Natural killer cell (primary cell): ENCODE results near the gene KAT14. TPM values are rescaled to one million over a fixed set of nuclear protein-coding genes. Genes with fewer than 3 reads are reported as not detected.
"Not testable (repeated sequence)": the region's sequence is repeated elsewhere in the genome, so short reads cannot be mapped to it uniquely, and the experiment has no call there.

Source experiments
- ATAC-seq, 3 donors: fragments of 150-1000 bp in 2 of 3; fragments of 200-7000 bp in 1 of 3; cut with Tn5 transposase; 1 replicate in 1 of 3; 2 replicates in 2 of 3; pipeline ENCODE4 v1.10.0; 2021; ENCODE audit warnings: mild to moderate bottlenecking in 2 of 3, moderate library complexity in 2 of 3
- DNase-seq, 2 donors: peaks; one replicate each; pipeline versions ENCODE4 v3.0.0 to v3.0.0-alpha.2; 2013 to 2021; ENCODE audit warnings: mixed read lengths in 1 of 2
- H3K27ac ChIP-seq: one replicate; pipeline ENCODE4 v1.5.1; 2013; ENCODE audit warnings: mild to moderate bottlenecking, low read length
- H3K27me3 ChIP-seq: one replicate; pipeline ENCODE4 v1.6.1; 2013; ENCODE audit warnings: low read length; ENCODE audit not compliant: control insufficient read depth, insufficient read depth
- H3K36me3 ChIP-seq: one replicate; pipeline ENCODE4 v1.6.1; 2013; ENCODE audit warnings: low read length; ENCODE audit not compliant: control insufficient read depth, insufficient read depth
- H3K4me1 ChIP-seq: one replicate; pipeline ENCODE4 v1.6.1; 2013; ENCODE audit warnings: low read length; ENCODE audit not compliant: control insufficient read depth, insufficient read depth
- H3K4me3 ChIP-seq: one replicate; pipeline ENCODE4 v1.5.1; 2013; ENCODE audit warnings: low read length
- H3K9me3 ChIP-seq: one replicate; pipeline ENCODE4 v1.6.1; 2013; ENCODE audit warnings: low read length; ENCODE audit not compliant: control insufficient read depth, insufficient read depth
- H3K27ac Mint-ChIP-seq, 2 donors: one replicate each; pipeline ENCODE4 v1.8.0; 2022; ENCODE audit warnings: mild to moderate bottlenecking in 2 of 2, mixed read lengths in 2 of 2, moderate library complexity in 1 of 2
- H3K27me3 Mint-ChIP-seq, 2 donors: one replicate each; pipeline ENCODE4 v1.8.0; 2022; ENCODE audit warnings: low read depth in 2 of 2, mixed read lengths in 2 of 2
- H3K36me3 Mint-ChIP-seq: one replicate; pipeline ENCODE4 v1.8.0; 2022; ENCODE audit warnings: mixed read lengths
- H3K4me1 Mint-ChIP-seq, 2 donors: one replicate each; pipeline ENCODE4 v1.8.0; 2022; ENCODE audit warnings: mixed read lengths in 2 of 2
- H3K4me3 Mint-ChIP-seq: one replicate; pipeline ENCODE4 v1.8.0; 2022; ENCODE audit warnings: mild to moderate bottlenecking, moderate library complexity, mixed read lengths
- H3K9me3 Mint-ChIP-seq, 2 donors: one replicate each; pipeline ENCODE4 v1.8.0; 2022; ENCODE audit warnings: mixed read lengths in 2 of 2
- CTCF ChIP-seq: fragments of 200-600 bp; IDR thresholded peaks from one replicate; pipeline ENCODE4 v1.8.0; 2022; ENCODE audit warnings: antibody characterized with exemption
- WGBS: methylation state at CpG from one replicate; pipeline ENCODE4 v1.1.7; 2013; ENCODE audit warnings: missing lambda C conversion rate; ENCODE audit not compliant: insufficient coverage; 5-methylcytosine and 5-hydroxymethylcytosine counted together
- intact Hi-C: fragments of 100-400 bp; cut with micrococcal nuclease; formaldehyde crosslinking; loops from one replicate; pipeline ENCODE4 v1.14.2; 2022
- total RNA-seq, 4 donors: library from RNA; stranded (reverse); fragments of 120-200 nt in 1 of 4; gene quantifications; one replicate each; pipeline versions ENCODE4 v1.2.3 to v1.2.4, GENCODE V29; 2013 to 2022

The KAT14 gene
- total RNA-seq, 3 donors from 2014 or later (not counting 1 experiment from before 2014, with no cell fraction given): 9.7 to 13.0 (median 10.9) TPM

GRCh38 chr20:18191306-18191705, 53.6 kb downstream of the KAT14 start:
- Mint-ChIP-seq H3K27ac (no peak overlapping the region), H3K36me3 (no peaks in the 10 kb centered on the region), H3K9me3 (no peaks in the 10 kb centered on the region), H3K4me1 (no peaks in the 10 kb centered on the region), H3K4me3 (no peak overlapping the region), H3K27me3 (no peaks in the 10 kb centered on the region)
- H3K36me3 ChIP-seq: peaks cover 23% of the 10 kb centered on the region
- ATAC-seq: no peak
- H3K27ac ChIP-seq: no peak overlapping the region
- DNase-seq: no peak
- H3K4me3 ChIP-seq: no peak overlapping the region
- no peak for TF ChIP-seq CTCF
- no peaks in the 10 kb centered on the region for H3K4me1 ChIP-seq
- no peaks in the 10 kb centered on the region for H3K9me3 ChIP-seq
- intact Hi-C loops: no loop called here
- 87% methylated on average over 1 of the region's 1 CpG for WGBS
- H3K27me3 ChIP-seq: no peaks in the 10 kb centered on the region

GRCh38 chr20:18194461-18194860, 56.8 kb downstream of the KAT14 start:
- intact Hi-C loops, H3K4me3 ChIP-seq, H3K4me3 Mint-ChIP-seq, H3K27me3 ChIP-seq, H3K4me1 Mint-ChIP-seq, H3K4me1 ChIP-seq, H3K36me3 Mint-ChIP-seq, H3K27ac ChIP-seq, H3K9me3 Mint-ChIP-seq, H3K9me3 ChIP-seq, H3K36me3 ChIP-seq, DNase-seq, H3K27me3 Mint-ChIP-seq, H3K27ac Mint-ChIP-seq, ATAC-seq: not testable (repeated sequence)
- 97% methylated on average over 34 of the region's 35 CpGs for WGBS

GRCh38 chr20:18195931-18196330, 58.3 kb downstream of the KAT14 start:
- Histone ChIP-seq H3K36me3 (no peaks in the 10 kb centered on the region), H3K27ac (no peak overlapping the region), H3K9me3 (no peaks in the 10 kb centered on the region), H3K4me1 (no peaks in the 10 kb centered on the region), H3K27me3 (no peaks in the 10 kb centered on the region), H3K4me3 (no peak overlapping the region)
- Mint-ChIP-seq H3K4me1 (no peaks in the 10 kb centered on the region), H3K4me3 (no peak overlapping the region), H3K36me3 (no peaks in the 10 kb centered on the region), H3K27me3 (no peaks in the 10 kb centered on the region), H3K27ac (no peak overlapping the region), H3K9me3 (no peaks in the 10 kb centered on the region)
- ATAC-seq (no peak), DNase-seq (no peak)
- intact Hi-C loops: no loop called here
- TF ChIP-seq CTCF: no peak
- WGBS: 91% methylated on average over 3 of the region's 3 CpGs

- ATAC-seq (no peak), DNase-seq (no peak)
- H3K27me3 Mint-ChIP-seq: no peaks in the 10 kb centered on the region
- intact Hi-C loops: no loop called here
- no peaks in the 10 kb centered on the region for H3K9me3 ChIP-seq
- peaks cover 4 to 8% of the 10 kb centered on the region in 2 donors for H3K9me3 Mint-ChIP-seq
- TF ChIP-seq CTCF: no peak
- H3K27ac ChIP-seq: no peak overlapping the region
- H3K27me3 ChIP-seq: no peaks in the 10 kb centered on the region
- no peaks in the 10 kb centered on the region for H3K36me3 Mint-ChIP-seq
- H3K4me3 ChIP-seq: no peak overlapping the region
- H3K4me3 Mint-ChIP-seq: no peak overlapping the region
- 95% methylated on average over 12 of the region's 12 CpGs for WGBS
- no peaks in the 10 kb centered on the region for H3K36me3 ChIP-seq
- H3K4me1 Mint-ChIP-seq: no peaks in the 10 kb centered on the region
- H3K27ac Mint-ChIP-seq: no peak overlapping the region
- no peaks in the 10 kb centered on the region for H3K4me1 ChIP-seq
These were observed 59.9 kb downstream of the KAT14 start for GRCh38 chr20:18197382-18198070.
